IMR-90 (cell line): Measurements from ENCODE around the gene HEPHL1.
A peak's percentile ranks its signal among the peaks of the same experiment; 100 is the strongest.

Experiments used
- CTCF ChIP-seq: conservative IDR thresholded peaks from 2 replicates; pipeline ENCODE4 v1.5.1; 2012; ENCODE audit warnings: mild to moderate bottlenecking, low read depth, low read length, improper control_type of control experiment
- FOS ChIP-seq: fragments of 150-350 bp; IDR thresholded peaks from 2 replicates; pipeline ENCODE4 v1.6.1; 2016; ENCODE audit warnings: low read depth, low read length
- MAFK ChIP-seq: IDR thresholded peaks from 2 replicates; pipeline ENCODE4 v1.6.1; 2012; ENCODE audit warnings: low read depth, low read length, improper control_type of control experiment
- MXI1 ChIP-seq: IDR thresholded peaks from 2 replicates; pipeline ENCODE4 v1.6.1; 2012; ENCODE audit warnings: low read depth, mild to moderate bottlenecking, low read length, moderate library complexity, borderline replicate concordance
- NFE2L2 ChIP-seq: fragments of 150-350 bp; IDR thresholded peaks from 2 replicates; pipeline ENCODE4 v1.6.1; 2016; ENCODE audit warnings: low read depth, mild to moderate bottlenecking, low read length
- POLR2A ChIP-seq: IDR thresholded peaks from 2 replicates; pipeline ENCODE4 v1.6.1; 2012; ENCODE audit warnings: mild to moderate bottlenecking, low read depth, low read length
- RAD21 ChIP-seq: IDR thresholded peaks from 2 replicates; pipeline ENCODE4 v1.6.1; 2012; ENCODE audit warnings: low read length, improper control_type of control experiment
- RCOR1 ChIP-seq: IDR thresholded peaks from 2 replicates; pipeline ENCODE4 v1.6.1; 2012; ENCODE audit warnings: mild to moderate bottlenecking, low read length, improper control_type of control experiment; ENCODE audit not compliant: insufficient replicate concordance
- SMC3 ChIP-seq: fragments of 150-350 bp; IDR thresholded peaks from 2 replicates; pipeline ENCODE4 v1.6.1; 2016; ENCODE audit warnings: low read depth, mild to moderate bottlenecking, antibody characterized with exemption, low read length, moderate library complexity
- USF2 ChIP-seq: fragments of 150-350 bp; IDR thresholded peaks from 2 replicates; pipeline ENCODE4 v1.6.1; 2017; ENCODE audit warnings: mild to moderate bottlenecking, antibody characterized with exemption, low read length, low read depth

- TF ChIP-seq CTCF (no peak), USF2 (no peak), SMC3 (no peak), FOS (0 out of 2 replicates have a peak, but pooled peaks have one; percentile 40), RCOR1 (no peak), MAFK (no peak), NFE2L2 (no peak), POLR2A (no peak), MXI1 (no peak), RAD21 (no peak)
Observed at GRCh38 chr11:94154095-94154856, 133.1 kb downstream of the HEPHL1 start.
